Measurements from ENCODE around the gene SPATA31C1. TPM values are rescaled to one million over a fixed set of nuclear protein-coding genes. Genes with fewer than 3 reads are reported as not detected.

SPATA31C1 gene
- total and polyA plus RNA-seq, 2 of the 13 experiments (the other 11 are each of a cell fraction or from before 2014, with no cell fraction given): not detected

GRCh38 chr9:87872079-87872624 is 45.6 kb upstream of the SPATA31C1 start:
- TF ChIP-seq RARG (CRISPR knock-in tag; IDR thresholded peaks at IDR 0.05; ENCODE audit: low read depth) (no peak), POLR2AphosphoS2 (IDR thresholded peaks at IDR 0.05; ENCODE audit: low read depth, low read length) (no peak)
- no peaks in the 10 kb centered on the region for H3K36me3 ChIP-seq (replicated peaks in 1 of 2; ENCODE audit: control insufficient read depth in 1 of 2, insufficient read depth in 2 of 2, low read length in 2 of 2)
- H3K4me3 ChIP-seq (replicated peaks in 1 of 3; ENCODE audit: insufficient read depth in 1 of 3, low read depth in 2 of 3, low read length in 3 of 3): no peak overlapping the region
- DNase-seq (ENCODE audit: low spot score) (no peak), ATAC-seq (no peak), FAIRE-seq (no peak)
- H4K20me1 ChIP-seq (ENCODE audit: insufficient read depth, low read length): no peaks in the 10 kb centered on the region
- no peak overlapping the region for H3K4me2 ChIP-seq (ENCODE audit: low read depth, low read length)
- no peak overlapping the region for H2AFZ ChIP-seq (ENCODE audit: low read length)
- CTCF ChIA-PET (ENCODE audit: low intra/inter-chr PET ratio, low total read pairs): no interaction called here
- H3K27me3 ChIP-seq (ENCODE audit: control insufficient read depth in 1 of 2, insufficient read depth in 2 of 2, low read length in 2 of 2): peaks cover 0 to 1% of the 10 kb centered on the region in 2 experiments; a peak in 2 of 5 replicates
- intact Hi-C loops (cut with micrococcal nuclease; ENCODE audit: unreplicated experiment): no loop called here
- in situ Hi-C loops (cut with HindIII; ENCODE audit: extremely low pct_ligation_motif_present, low pct_unique_long_range_greater_than_20kb): no loop called here
- H3K27ac ChIP-seq (ENCODE audit: extremely low read length, insufficient read depth, low read length): no peak overlapping the region
- POLR2A ChIA-PET: no interaction called here
- 0% methylated on average over 1 of the region's 8 CpGs for WGBS (ENCODE audit: low lambda C conversion rate)
- no peaks in the 10 kb centered on the region for H3K4me1 ChIP-seq (ENCODE audit: insufficient read depth, low read length)
- no TSS peak for BruUV-seq (replicated peaks)
- H3K9me3 ChIP-seq (ENCODE audit: low read length): no peaks in the 10 kb centered on the region
- H3K79me2 ChIP-seq (ENCODE audit: insufficient read depth, low read length): no peaks in the 10 kb centered on the region
- H3K9ac ChIP-seq (ENCODE audit: insufficient read depth, low read depth, low read length): no peak overlapping the region

- H3K79me2 ChIP-seq (ENCODE audit: insufficient read depth, low read length): no peaks in the 10 kb centered on the region
- WGBS (ENCODE audit: low lambda C conversion rate): 72% methylated on average over 4 of the region's 5 CpGs
- H2AFZ ChIP-seq (ENCODE audit: low read length): no peak overlapping the region
- POLR2A ChIA-PET: no interaction called here
- H3K4me3 ChIP-seq (replicated peaks in 1 of 3; ENCODE audit: insufficient read depth in 1 of 3, low read depth in 2 of 3, low read length in 3 of 3): no peak overlapping the region
- no peak overlapping the region for H3K27ac ChIP-seq (ENCODE audit: extremely low read length, insufficient read depth, low read length)
- H3K9ac ChIP-seq (ENCODE audit: insufficient read depth, low read depth, low read length): no peak overlapping the region
- no peaks in the 10 kb centered on the region for H3K36me3 ChIP-seq (replicated peaks in 1 of 2; ENCODE audit: control insufficient read depth in 1 of 2, insufficient read depth in 2 of 2, low read length in 2 of 2)
- H3K4me1 ChIP-seq (ENCODE audit: insufficient read depth, low read length): no peaks in the 10 kb centered on the region
- in situ Hi-C loops (cut with HindIII; ENCODE audit: extremely low pct_ligation_motif_present, low pct_unique_long_range_greater_than_20kb): no loop called here
- no TSS peak for BruUV-seq (replicated peaks)
- H3K9me3 ChIP-seq (ENCODE audit: low read length): no peaks in the 10 kb centered on the region
- no peak overlapping the region for H3K4me2 ChIP-seq (ENCODE audit: low read depth, low read length)
- DNase-seq (ENCODE audit: low spot score) (no peak), ATAC-seq (no peak), FAIRE-seq (no peak)
- H3K27me3 ChIP-seq (ENCODE audit: control insufficient read depth in 1 of 2, insufficient read depth in 2 of 2, low read length in 2 of 2): peaks cover 0 to 1% of the 10 kb centered on the region in 2 experiments; a peak in 2 of 5 replicates
- no peaks in the 10 kb centered on the region for H4K20me1 ChIP-seq (ENCODE audit: insufficient read depth, low read length)
- CTCF ChIA-PET (ENCODE audit: low intra/inter-chr PET ratio, low total read pairs): no interaction called here
- intact Hi-C loops (cut with micrococcal nuclease; ENCODE audit: unreplicated experiment): no loop called here
- TF ChIP-seq ZNF839 (CRISPR knock-in tag; IDR thresholded peaks at IDR 0.05; ENCODE audit: borderline replicate concordance): no peak
- TF ChIP-seq ZBTB25 (CRISPR knock-in tag; IDR thresholded peaks at IDR 0.05): no peak
- TF ChIP-seq ETS1 (CRISPR knock-in tag; IDR thresholded peaks at IDR 0.05): no peak
- TF ChIP-seq NFYB (CRISPR knock-in tag; IDR thresholded peaks at IDR 0.05): no peak
- TF ChIP-seq CHCHD3 (CRISPR knock-in tag; IDR thresholded peaks at IDR 0.05): no peak
- TF ChIP-seq STAT6 (CRISPR knock-in tag; IDR thresholded peaks at IDR 0.05; ENCODE audit: borderline replicate concordance): no peak
- TF ChIP-seq KDM3A (CRISPR knock-in tag; IDR thresholded peaks at IDR 0.05; ENCODE audit: low read depth): no peak
- no peak for TF ChIP-seq REPIN1 (CRISPR knock-in tag; IDR thresholded peaks at IDR 0.05; ENCODE audit: borderline replicate concordance, low read depth)
- TF ChIP-seq ELF1 (CRISPR knock-in tag; IDR thresholded peaks at IDR 0.05): no peak
Measured at GRCh38 chr9:87873607-87874303, 44.0 kb upstream of the SPATA31C1 start.
